WERI-Rb-1 (cell line): ENCODE measurements around the gene SORCS2.

Source experiments
- DNase-seq: peaks from one replicate; pipeline ENCODE4 v3.0.0-alpha.2; 2020
- H3K27ac ChIP-seq: fragments of 250-450 bp; sonication (Bioruptor Pico); 2 replicates; pipeline ENCODE4 v1.5.1; 2020; ENCODE audit warnings: mild to moderate bottlenecking, moderate library complexity
- H3K27me3 ChIP-seq: fragments of 250-450 bp; sonication (Bioruptor Pico); 2 replicates; pipeline ENCODE4 v1.5.1; 2021; ENCODE audit warnings: mild to moderate bottlenecking, low read depth, moderate library complexity; ENCODE audit not compliant: insufficient read depth, severe bottlenecking
- H3K36me3 ChIP-seq: fragments of 250-450 bp; sonication (Bioruptor Pico); 2 replicates; pipeline ENCODE4 v1.5.1; 2020; ENCODE audit warnings: mild to moderate bottlenecking, moderate library complexity
- H3K4me3 ChIP-seq: 2 replicates; pipeline ENCODE4 v1.5.1; 2011; ENCODE audit warnings: low read depth, mild to moderate bottlenecking, control low read depth, low read length
- H3K9me3 ChIP-seq: fragments of 250-450 bp; sonication (Bioruptor Pico); 2 replicates; pipeline ENCODE4 v1.5.1; 2021; ENCODE audit warnings: mild to moderate bottlenecking, moderate library complexity; ENCODE audit not compliant: severe bottlenecking
- TF ChIP-seq, protein P1 (sequence below): IDR thresholded peaks from 2 replicates; pipeline ENCODE4 v1.5.1; 2011; ENCODE audit warnings: low read depth, mild to moderate bottlenecking, control low read depth, inconsistent platforms, low read length

SORCS2 gene

DNA sequence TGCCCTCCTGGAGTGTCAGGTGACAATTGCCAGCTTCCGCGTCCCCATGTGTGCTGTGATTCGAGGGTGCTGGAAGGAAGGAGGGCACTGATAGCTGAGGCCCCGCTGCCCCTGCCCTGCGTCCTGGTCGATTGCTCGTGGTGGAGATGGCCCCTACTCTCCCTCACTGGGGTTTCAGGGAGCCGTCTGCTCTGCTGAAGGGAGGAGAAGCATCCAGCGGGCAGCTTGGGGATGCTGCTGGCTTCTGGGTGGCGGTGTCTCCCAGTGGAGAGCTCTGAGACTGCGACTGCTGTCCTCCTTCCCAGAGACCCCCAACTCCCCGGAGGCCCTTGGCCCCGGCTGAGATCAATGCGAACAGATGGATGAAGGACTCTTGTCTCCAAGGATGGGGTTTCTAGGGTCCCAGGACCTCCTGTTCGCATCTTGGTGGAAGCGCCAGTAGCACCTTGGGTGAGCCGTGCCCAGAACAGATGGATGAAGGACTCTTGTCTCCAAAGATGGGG, 143.8 kb downstream of the SORCS2 start:
- no peaks in the 10 kb centered on the region for H3K9me3 ChIP-seq
- H3K4me3 ChIP-seq, result no peak overlapping the region
- peaks cover 20% of the 10 kb centered on the region for H3K36me3 ChIP-seq
- TF ChIP-seq, protein P1, sequence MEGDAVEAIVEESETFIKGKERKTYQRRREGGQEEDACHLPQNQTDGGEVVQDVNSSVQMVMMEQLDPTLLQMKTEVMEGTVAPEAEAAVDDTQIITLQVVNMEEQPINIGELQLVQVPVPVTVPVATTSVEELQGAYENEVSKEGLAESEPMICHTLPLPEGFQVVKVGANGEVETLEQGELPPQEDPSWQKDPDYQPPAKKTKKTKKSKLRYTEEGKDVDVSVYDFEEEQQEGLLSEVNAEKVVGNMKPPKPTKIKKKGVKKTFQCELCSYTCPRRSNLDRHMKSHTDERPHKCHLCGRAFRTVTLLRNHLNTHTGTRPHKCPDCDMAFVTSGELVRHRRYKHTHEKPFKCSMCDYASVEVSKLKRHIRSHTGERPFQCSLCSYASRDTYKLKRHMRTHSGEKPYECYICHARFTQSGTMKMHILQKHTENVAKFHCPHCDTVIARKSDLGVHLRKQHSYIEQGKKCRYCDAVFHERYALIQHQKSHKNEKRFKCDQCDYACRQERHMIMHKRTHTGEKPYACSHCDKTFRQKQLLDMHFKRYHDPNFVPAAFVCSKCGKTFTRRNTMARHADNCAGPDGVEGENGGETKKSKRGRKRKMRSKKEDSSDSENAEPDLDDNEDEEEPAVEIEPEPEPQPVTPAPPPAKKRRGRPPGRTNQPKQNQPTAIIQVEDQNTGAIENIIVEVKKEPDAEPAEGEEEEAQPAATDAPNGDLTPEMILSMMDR, result no peak
- H3K27me3 ChIP-seq, result no peaks in the 10 kb centered on the region
- H3K27ac ChIP-seq, result peak overlapping the region; percentile 71
- DNase-seq, result no peak

DNA sequence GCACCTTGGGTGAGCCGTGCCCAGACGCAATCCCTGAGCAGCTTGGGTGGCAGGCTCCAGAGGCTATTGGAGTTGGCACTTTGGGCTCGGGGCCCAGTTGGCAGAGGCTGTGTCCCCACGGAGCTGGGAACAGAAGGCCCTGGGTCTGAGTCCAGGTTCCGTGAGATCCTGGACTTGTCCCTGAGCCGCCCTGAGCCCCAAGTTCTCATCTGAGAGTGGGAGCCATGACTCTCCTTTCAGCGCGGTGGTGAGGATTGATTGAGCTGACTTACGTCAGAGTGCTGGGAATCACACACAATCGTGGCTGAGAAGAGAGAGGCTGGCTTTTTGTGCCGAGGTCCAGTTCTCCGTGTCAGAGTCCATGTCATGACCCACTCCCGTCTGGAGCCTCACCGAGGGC, 144.4 kb downstream of the SORCS2 start:
- Histone ChIP-seq H3K36me3 (peaks cover 26% of the 10 kb centered on the region), H3K27me3 (no peaks in the 10 kb centered on the region), H3K27ac (no peak overlapping the region), H3K9me3 (no peaks in the 10 kb centered on the region), H3K4me3 (no peak overlapping the region)
- no peak for DNase-seq
- TF ChIP-seq, protein P1, result no peak

DNA sequence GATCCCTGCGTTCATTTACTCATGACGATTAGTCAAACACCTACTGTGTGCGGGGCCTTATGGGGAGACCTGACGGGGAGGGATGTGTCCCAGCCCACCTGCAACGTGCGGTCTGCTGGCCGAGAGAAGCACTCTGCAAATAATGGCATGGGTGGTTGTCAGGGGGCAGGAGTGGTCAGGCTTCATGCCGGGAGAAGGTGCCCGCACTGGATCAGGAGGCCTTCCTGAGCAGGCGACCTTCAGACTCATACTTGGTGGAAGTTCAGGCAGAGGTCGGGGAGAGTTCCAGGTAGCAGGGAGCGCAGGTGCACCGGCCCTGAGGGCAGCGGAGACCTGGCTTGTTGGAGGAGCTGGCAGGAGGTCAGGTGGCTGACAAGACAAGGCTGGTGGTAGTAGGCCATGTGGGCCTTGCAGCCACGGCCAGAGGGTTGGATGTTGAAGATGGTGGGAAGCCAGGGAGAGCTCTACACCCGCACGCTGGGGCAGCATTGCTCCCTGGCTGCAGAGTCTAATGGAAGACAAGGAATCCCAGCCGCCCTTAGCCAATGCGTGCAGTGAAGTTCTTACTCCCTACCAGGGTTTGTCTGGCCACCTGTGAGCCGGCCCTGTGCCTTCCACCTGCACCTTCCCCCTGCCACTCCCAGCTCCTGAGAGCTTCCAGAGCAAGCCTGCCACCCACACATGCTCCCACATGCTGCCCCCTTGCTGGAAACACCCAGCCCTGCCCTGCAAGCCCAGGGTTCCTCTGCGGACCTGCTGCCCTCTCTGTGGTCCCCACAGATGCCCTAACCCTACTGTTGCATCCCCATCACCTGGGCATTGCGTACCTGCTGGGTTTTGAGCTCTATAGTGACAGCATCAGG, 145.1 kb downstream of the SORCS2 start:
- Histone ChIP-seq H3K36me3 (peaks cover 29% of the 10 kb centered on the region), H3K9me3 (no peaks in the 10 kb centered on the region), H3K27me3 (no peaks in the 10 kb centered on the region), H3K4me3 (no peak overlapping the region), H3K27ac (no peak overlapping the region)
- DNase-seq, result no peak
- TF ChIP-seq, protein P1, result no peak

DNA sequence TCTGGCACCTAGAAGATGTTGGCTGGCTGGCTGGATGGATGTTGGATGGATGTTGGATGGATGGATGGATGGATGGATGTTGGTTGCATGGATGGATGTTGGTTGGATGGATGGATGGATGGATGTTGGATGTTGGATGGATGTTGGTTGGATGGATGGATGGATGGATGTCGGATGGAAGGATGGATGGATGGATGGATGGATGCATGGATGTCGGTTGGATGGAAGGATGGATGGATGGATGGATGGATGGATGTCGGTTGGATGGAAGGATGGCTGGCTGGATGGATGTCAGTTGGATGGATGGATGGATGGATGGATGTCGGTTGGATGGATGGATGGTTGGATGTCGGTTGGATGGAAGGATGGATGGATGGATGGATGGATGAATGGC, 145.7 kb downstream of the SORCS2 start:
- H3K4me3 ChIP-seq, result no peak overlapping the region
- H3K27me3 ChIP-seq, result no peaks in the 10 kb centered on the region

DNA sequence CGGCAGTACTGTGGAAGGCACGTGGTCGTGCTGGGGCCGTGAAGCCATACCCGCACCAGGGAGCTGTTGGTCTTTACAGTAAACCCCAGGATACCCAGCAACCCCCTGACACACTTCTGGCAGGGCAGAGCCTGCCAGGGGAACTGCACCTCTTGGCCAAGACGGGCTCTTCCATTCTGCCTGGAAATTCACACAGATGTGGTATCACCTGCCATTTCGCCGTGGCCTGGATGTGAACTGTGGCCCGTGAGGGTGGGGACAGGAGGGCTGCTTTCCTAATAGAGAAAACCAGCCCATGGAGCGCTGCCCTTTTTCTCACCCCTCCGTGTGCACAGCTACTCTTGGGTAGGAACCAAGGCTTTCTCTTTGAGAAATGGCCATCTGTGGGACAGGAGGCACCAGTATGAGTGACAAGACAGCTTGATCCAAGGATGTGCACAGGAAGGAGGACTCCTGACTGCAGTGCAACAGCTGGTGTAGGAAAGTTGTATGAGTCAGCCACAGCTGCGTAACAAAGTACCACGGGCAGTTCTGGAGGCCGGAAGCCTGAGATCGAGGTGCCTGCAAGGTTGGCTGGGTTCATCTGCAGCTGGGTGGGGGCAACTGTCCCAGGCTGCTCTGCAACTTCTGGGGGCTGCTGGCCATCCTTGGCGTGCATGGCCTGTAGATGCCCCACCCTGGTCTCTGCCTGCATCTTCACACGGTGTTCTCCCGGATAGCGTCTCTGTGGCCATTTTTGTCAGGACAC, 146.7 kb downstream of the SORCS2 start:
- TF ChIP-seq, protein P1, result no peak
- Histone ChIP-seq H3K9me3 (no peaks in the 10 kb centered on the region), H3K4me3 (no peak overlapping the region), H3K27me3 (no peaks in the 10 kb centered on the region), H3K36me3 (peaks cover 29% of the 10 kb centered on the region), H3K27ac (no peak overlapping the region)
- DNase-seq, result no peak

More for the DNA sequence above, 145.7 kb downstream of the SORCS2 start:
- DNase-seq, result no peak
- Histone ChIP-seq H3K36me3 (peaks cover 29% of the 10 kb centered on the region), H3K9me3 (no peaks in the 10 kb centered on the region), H3K27ac (no peak overlapping the region)
- TF ChIP-seq, protein P1, result no peak
